SKM-1 treated with dmso at 0.1 percent for 144 hours (cell line): Measurements from ENCODE around the gene GLTPD2.
A peak's percentile ranks its signal among the peaks of the same experiment; 100 is the strongest.

ENCODE experiments used
- DNase-seq: peaks from one replicate; lab custom pipeline; 2025; ENCODE audit not compliant: unreplicated experiment; lab: John Stamatoyannopoulos, UW

The GLTPD2 gene

DNA sequence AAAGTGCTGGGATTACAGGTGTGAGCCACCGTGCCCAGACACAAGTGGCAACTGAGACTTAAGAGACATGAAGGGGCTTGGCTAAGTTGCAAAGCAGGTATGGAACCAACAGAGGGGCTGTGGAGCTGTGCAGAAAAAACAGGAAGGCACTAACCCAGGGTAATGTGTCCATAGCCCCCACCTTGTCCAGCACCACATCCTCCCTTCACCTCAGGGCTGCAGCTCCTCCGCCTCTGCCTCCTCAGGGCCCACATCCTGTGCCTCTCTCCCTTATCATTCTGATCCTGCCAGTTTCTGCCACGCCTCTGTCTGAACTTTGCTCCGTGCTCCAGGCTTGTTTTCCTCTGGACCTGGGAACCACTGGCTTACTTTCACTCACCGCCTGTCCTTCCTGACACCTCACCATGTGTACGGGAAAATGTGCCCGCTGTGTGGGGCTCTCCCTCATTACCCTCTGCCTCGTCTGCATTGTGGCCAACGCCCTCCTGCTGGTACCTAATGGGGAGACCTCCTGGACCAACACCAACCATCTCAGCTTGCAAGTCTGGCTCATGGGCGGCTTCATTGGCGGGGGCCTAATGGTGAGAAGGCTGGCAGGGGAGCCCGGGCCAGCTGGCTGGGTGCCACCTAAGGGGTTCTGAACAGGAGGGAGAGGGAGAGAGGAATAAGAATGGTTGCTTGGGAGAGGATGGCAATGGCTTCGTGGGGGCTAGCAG, 17.1 kb upstream of the GLTPD2 start, which contains the start of gene TM4SF5:
Gene TM4SF5 (plus strand): TSS at position 368 of the 716 bp plus-strand sequence. CDS start 37 bp downstream, at position 405.
- no peak for DNase-seq

GRCh38 chr17:4772235-4772613, 16.5 kb upstream of the GLTPD2 start:
- DNase-seq, result no peak

- DNase-seq, result no peak
Measured at GRCh38 chr17:4777969-4778760, 10.6 kb upstream of the GLTPD2 start.

GRCh38 chr17:4780325-4780955, 8.3 kb upstream of the GLTPD2 start:
- DNase-seq, result no peak

- no peak for DNase-seq
Measured at GRCh38 chr17:4782652-4783051, 6.1 kb upstream of the GLTPD2 start.

GRCh38 chr17:4785311-4786105, 3.3 kb upstream of the GLTPD2 start:
- DNase-seq, result no peak

DNA sequence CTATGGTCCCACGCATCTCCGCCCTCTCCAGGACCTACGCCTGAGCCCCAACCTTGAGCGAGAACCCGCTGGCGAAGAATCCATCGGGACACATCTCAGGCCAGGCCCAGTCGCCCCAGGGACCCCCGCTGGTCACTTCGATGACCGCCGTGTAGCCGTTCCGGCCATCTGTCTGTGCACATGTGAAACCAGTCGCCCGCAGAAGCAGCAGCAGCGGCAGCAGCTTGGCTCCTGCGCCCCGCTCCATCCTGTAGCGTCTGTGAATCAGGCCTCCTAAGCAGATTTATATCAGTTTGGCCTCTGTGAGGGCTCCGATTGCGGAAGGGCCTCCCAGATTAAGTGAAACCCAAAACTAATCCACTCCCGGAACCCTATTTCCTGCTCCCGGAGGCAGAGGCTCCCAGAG, 2.7 kb upstream of the GLTPD2 start, which contains the start of gene VMO1:
Gene VMO1 (minus strand): TSS at position 259 of the 406 bp plus-strand sequence. CDS start 12 bp downstream, at position 247.
- no peak for DNase-seq

GRCh38 chr17:4786516-4786915, 2.2 kb upstream of the GLTPD2 start:
- no peak for DNase-seq

DNA sequence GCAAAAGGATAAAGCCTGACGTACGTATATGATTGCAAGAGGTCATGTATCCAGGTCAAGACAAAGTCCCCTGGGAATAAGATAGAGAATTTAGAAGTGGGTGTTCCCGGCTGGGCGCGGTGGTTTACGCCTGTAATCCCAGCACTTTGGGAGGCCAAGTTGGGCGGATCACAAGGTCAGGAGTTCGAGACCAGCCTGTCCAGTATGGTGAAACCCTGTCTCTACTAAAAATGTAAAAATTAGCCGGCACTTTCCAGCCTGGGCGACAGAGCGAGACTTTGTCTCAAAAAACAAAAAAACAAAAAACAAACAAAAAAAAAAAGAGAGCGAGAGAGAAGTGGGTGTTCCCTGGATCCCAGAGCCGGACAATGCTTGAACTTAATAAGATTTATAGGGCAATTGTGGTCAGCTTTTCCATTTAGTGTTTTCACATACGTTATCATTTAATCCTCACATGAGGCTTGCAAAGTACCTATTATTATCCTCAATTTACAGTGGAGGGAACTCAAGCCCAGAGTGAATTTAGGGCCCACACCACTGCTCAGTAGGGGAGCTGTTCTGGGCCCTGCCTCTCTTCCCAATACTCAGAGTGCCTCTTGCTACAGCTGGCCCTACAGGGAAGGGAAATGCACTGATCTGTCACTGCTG, 481 bp upstream of the GLTPD2 start:
- no peak for DNase-seq

GRCh38 chr17:4789701-4789950, 862 bp downstream of the GLTPD2 start:
- no peak for DNase-seq

- peak; percentile 61 for DNase-seq
Measured at GRCh38 chr17:4789951-4790704, 1.4 kb downstream of the GLTPD2 start.

GRCh38 chr17:4790705-4791088, 1.9 kb downstream of the GLTPD2 start:
- DNase-seq, result no peak

- no peak for DNase-seq
Measured at GRCh38 chr17:4795168-4795567, 6.4 kb downstream of the GLTPD2 start.

DNA sequence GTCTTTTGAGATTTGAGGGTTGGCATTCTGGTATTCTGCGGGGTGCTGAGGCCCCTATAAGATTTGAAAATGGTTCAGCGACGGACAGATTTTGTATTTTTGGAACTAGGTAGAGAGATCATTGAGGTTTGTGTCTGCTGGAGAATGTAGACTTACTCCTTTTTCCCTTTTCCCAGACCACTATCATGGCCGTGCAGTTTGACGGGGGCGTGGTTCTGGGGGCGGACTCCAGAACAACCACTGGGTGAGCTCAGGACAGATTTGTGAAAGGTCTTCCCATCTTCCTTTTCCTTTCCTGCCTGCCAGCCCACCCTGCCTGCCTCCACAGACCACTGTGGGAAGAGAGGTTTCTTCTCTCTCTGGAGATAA, 7.8 kb downstream of the GLTPD2 start:
- no peak for DNase-seq

DNA sequence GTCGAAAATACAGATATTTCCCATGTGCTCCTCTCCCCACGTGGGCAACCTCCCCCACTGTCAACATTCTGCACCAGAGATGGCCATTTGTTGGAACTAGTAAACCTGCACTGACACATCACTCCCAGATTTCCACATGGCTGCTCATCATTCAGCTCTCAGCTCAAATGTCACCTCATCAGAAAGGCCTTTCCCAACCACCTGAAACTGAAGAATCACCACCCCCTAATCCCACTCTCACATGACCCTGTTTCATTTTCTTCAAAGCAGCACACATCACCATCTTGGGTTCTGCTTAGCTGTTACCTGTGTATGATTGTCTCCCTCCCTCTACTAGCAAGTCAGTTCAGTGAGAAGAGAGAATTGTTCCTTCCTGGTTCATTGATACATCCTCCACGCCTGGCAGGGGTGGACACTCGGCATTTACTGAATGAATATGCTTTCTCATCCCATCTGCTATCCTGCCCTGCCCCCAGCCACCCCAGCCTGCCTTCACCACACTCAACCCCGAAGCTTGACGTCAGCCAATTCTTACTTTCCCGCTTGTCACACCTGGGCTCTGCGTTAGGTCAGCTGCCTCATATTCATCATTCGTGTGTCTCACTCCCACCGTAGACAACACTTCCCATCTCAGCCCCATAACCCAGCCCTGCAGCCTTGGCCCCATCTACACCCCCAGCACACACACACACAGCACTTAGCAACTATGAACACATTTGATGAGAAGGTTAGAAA, 11.9 kb downstream of the GLTPD2 start:
- DNase-seq, result no peak

- DNase-seq, result no peak
Measured at GRCh38 chr17:4802228-4802627, 13.5 kb downstream of the GLTPD2 start, which contains the start of gene C17orf114. C17orf114 (minus strand) TSS chr17:4802328.

DNA sequence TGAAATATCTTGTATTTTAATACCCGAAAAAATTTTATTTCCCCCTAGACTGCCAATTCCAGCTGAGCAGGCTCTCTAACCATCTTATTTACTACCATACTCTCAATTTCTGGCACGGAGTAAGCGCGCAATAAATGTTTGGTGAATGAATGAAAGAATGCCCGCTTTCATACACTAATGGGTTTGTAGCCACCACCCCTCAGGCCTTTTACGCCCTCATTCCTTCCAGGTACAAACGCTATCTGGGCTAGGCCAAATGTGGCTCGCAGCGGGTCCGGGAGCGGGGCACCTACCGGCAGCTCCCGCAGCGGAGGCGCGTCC, 17.7 kb downstream of the GLTPD2 start:
- no peak for DNase-seq

DNA sequence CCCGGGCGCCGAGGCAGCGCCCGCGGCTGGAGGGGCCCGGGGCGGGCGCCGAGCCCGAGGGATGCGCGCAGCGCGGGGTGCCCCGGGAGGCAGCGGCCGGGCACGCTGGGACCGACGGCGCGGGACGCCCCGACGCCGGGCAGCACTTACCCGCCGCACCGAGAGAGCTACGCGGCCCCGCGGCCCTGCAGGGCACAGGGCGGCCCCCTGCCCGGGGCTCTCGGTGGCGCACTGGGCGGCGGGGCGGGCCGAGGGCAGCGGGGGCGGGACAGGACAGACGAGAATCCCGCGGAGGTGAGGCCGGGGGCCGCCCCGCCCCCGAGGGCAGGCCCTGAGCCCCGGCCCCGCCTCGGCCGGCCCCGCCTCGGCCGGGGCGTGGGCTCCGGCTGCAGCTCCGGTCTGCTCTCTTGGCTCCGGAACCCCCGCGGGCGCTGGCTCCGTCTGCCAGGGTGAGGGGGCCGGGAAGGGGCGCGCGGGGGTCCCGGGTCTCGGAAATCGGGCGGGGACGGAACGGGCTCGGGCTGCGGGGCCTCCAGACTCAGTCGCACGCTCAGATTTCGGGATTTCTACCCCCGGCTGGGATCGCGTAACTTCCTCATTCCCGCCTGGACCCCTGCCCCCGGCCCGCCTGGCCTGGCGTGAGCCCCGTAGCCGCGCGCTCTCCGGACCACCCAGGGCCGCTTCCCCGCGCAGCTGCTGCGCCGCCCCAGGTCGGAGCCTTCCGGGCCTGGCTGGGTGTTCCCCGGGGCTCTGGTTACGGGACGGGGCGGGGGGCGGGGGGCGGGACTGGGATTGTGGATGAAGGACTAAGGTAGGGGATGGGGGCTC, 18.2 kb downstream of the GLTPD2 start, which contains the start of gene PLD2:
Gene PLD2 (plus strand): TSS at position 376 of the 828 bp plus-strand sequence. CDS start 621 bp downstream, outside the sequence.
- peak; percentile 59 for DNase-seq
